A673 (cell line): Measurements from ENCODE around the gene TJP1.

Experiments used
- EZH2 ChIP-seq: fragments of 200-600 bp; sonication (generic); IDR thresholded peaks from 2 replicates; pipeline ENCODE4 v1.6.1; 2017; ENCODE audit warnings: borderline replicate concordance, low read depth, mild to moderate bottlenecking, mixed read lengths, antibody characterized with exemption, low read length; ENCODE audit not compliant: poor library complexity, severe bottlenecking
- TF ChIP-seq, protein P1 (sequence below): fragments of 300-800, 200-600 bp; sonication (generic); conservative IDR thresholded peaks from 2 replicates; pipeline ENCODE4 v1.5.1; 2017; ENCODE audit warnings: low read depth, mild to moderate bottlenecking, antibody characterized with exemption, low read length, moderate library complexity, mixed read lengths

DNA sequence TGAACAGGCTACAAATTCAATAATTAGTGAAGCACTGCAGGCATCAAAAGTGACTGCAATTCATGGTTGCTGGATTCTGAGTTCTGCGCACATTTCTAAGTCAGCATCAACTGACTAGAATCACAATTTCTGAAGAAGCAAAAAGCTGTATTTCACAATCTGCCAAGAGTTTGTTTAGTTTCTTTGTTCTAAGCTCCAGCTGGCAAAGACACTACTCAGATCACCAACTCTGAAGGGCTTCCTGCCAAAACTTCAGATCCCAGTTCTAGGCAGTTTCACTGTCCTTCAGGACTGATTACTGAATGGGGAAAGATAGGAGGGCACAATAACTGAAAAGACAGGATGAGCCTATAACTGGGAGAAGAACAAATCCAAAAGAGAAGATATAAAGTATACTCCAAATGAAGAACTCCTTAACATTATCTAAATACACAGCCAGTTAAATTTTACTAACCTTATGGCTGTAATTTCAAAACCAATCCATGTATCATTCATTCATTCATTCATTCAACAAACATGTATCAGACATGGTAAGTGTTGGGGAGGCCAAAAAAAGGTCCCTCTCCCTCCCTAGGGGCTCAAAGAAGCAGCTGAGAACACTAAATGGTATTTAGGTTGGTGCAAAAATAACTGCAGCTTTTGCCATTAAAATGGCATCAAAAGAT lies 17.1 kb downstream of the TJP1 start:
- TF ChIP-seq EZH2: no peak
- TF ChIP-seq, protein P1, sequence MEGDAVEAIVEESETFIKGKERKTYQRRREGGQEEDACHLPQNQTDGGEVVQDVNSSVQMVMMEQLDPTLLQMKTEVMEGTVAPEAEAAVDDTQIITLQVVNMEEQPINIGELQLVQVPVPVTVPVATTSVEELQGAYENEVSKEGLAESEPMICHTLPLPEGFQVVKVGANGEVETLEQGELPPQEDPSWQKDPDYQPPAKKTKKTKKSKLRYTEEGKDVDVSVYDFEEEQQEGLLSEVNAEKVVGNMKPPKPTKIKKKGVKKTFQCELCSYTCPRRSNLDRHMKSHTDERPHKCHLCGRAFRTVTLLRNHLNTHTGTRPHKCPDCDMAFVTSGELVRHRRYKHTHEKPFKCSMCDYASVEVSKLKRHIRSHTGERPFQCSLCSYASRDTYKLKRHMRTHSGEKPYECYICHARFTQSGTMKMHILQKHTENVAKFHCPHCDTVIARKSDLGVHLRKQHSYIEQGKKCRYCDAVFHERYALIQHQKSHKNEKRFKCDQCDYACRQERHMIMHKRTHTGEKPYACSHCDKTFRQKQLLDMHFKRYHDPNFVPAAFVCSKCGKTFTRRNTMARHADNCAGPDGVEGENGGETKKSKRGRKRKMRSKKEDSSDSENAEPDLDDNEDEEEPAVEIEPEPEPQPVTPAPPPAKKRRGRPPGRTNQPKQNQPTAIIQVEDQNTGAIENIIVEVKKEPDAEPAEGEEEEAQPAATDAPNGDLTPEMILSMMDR: no peak
